ENCODE data around the gene C2orf49.

C2orf49 gene

DNA sequence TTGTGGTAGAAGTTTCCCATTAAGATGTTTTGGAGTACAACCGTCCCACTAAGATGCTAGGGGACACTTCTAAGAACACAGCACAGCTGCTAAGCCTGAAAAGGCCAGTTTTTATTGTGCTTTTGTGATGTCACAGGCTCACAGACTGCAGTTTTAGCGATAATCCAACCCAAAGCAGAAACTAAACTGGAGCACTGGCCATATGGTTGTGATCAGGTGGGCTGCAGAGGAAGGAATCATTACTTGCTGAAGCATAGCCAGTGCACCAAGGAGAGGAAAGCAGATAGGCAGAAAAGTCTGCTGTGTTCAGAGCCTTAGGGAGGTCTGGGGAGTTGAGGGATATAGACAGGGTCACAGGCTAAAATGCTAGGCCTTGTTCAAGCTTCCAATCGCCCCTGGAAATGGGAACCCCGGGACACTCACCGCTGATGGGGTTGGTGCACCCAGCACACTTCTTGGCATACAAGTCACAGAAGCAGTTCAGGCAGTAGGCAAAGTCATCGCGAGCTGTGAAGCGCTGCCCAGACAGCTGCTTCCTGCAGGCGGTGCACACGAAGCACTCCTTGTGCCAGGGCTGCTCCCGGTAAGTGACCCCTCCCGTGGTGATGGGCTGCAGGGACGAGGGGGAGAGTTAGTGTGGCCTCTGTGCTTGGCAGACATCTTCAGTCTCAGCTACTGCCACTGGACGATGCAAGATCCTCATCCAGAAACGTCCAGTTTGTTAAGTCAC, 25.7 kb downstream of the C2orf49 start:
- DNase-seq (ENCODE audit: low spot score) = no peak

DNA sequence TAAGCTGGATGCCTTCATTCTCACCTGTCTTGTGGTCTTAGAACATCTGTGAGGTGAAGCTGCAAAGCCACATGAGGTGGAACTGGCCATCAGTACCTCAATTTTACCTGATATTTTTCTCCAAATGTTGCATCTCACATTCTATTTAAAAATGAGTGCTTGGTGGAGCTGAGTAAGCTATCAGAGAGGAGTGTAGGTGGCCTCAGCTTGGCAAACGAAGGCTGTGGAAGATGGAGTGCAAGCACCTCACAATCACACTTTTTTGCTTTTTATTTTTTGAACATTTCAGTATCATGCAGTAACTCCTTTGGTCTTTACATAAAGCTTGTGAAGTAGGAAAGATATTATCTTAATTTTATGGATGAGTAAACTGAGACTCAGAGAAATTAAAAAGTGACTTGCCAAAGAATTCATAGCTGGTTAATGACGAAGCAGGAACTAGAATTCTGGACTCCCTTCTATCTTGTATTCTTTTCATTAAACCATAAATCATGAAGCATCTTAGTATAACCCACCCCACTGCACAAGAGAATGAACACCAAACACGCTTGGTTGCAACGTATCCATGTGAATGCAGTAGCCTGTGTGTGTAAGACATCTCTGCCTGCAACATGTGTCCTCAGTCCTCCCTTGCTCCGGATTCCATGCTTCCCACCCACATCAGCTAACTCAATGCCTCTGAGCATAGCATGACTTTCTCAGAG, 27.2 kb downstream of the C2orf49 start:
- no peak for DNase-seq (ENCODE audit: low spot score)

DNA sequence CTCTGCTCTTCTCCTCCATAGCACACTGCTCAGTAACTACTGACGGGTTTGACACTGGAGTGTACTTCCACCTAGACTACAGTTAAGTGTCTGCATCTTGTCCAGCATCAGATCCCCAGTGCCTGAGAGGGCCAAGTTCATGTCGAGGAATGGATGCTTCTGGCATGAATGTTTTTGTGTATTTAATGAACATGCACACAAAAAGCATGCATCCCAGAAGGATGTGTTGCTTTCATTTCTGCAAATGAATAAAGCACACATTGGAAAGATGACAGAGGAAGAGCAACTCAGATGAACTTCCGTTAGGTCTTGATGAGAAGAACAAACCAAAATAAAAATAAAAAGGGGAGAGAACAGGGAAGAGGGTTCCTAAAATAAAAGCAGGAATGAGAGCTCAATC, 27.9 kb downstream of the C2orf49 start:
- DNase-seq (ENCODE audit: low spot score) = no peak

DNA sequence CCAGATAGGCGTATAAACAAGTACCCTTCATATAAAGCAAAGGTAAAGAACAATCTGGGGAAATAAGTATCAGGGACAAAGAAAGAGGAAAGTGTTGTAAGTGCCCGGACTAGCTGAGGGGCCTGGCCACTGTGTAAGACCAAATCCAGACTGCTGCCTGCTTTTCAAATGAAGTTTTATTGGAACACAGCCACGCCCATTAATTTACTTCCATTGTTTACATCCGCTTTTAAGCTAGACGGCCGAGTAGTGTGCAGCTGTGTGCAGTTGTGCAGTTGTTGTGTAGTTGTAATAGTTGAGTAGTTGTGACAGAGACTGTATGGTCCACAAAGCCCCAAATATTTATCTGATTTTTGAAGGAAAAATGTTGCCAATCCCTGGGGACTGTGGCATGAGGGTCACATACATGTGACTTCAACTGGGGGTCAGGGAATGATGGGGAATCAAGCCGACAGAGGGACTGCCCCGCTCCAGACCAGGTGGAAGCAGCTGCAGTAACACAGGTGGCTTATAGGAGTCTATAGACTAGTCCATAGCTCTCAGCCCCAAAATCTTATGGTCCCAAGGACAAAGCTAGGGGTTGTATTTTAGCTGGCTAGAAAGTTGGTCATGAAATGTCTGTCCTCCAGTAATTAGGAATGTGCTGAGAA, 31.5 kb downstream of the C2orf49 start:
- DNase-seq (ENCODE audit: low spot score) = no peak

DNA sequence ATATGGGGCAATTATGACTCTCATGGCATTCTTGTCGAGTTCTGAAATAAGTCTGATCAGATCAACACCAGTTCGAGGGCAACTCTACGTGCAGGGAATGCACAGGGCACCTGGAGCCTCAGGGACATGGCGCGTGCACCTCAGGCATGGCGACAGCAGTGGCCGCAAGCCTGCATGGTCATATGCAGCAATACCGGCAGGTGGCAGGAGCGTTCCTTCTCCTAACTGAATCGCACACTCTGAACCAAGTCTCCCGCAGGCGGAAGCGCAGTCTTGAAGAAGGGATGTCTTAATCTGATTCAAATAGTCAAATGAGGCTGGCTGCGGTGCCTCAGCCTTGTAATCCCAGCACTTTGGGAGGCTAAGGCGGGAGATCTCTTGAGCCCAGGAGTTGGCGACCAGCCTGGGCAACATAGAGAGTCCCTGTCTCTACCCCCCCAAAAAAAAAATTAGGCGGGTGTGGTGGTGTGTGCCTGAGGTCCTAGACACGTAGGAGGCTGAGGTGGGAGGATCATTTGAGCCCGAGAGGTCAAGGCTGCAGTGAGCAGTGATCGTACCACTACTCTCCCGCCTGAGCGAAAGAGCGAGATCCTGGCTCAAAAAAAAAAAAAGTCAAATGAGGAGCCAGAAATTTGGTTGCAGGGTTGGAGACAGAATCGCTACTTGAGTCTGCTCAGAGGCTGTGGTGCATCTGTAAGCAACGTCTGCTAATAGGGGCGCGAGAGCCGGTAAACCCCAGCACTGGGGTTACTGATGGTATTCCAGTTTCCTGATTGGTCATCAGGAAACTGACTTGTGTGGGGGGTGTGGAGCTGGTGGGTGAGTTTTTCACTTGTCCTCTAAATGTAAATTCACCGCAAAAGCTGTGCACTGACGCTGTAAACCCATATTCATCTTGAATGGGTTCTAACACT, 32.7 kb downstream of the C2orf49 start:
- peak; percentile 94 for DNase-seq (ENCODE audit: low spot score)

DNA sequence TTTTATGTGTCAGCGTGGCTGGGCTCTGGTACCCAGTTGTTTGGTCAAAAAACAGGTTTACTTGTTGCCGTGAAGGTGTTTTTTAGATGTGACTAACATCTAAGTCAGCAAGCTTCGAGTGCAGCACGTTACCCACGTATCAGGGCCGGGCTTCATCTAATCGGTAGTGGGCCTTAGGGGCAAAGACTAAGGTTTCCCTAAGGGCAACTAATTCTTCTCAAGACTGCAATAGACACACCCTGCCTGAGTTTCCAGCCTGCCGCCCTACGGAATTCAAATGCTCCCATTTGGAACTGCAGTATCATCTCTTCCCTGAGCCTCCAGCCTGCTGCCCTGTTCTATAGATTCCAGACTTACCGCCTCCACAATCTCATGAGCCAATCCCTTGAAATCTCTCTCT, 33.8 kb downstream of the C2orf49 start:
- no peak for DNase-seq (ENCODE audit: low spot score)

DNA sequence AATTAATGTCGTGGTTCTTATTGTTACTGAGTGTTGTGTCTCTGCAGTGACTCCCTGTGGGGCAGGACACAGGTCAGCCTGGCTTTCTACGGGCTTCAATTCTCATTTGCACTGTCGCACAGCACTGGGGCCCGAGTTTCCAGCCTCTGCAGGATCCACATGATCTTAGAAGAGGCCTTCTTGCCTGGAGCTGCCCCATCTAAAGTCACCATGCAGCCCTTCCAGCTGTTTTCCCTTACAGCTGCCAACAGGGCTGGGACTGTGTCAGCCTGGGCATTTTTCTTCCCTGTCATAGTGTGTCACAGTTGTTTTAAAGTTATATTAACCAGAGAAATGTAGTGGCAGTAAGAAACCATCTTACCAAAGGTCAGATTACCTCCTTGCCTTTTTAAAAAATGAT, 34.5 kb downstream of the C2orf49 start:
- DNase-seq (ENCODE audit: low spot score) = no peak

DNA sequence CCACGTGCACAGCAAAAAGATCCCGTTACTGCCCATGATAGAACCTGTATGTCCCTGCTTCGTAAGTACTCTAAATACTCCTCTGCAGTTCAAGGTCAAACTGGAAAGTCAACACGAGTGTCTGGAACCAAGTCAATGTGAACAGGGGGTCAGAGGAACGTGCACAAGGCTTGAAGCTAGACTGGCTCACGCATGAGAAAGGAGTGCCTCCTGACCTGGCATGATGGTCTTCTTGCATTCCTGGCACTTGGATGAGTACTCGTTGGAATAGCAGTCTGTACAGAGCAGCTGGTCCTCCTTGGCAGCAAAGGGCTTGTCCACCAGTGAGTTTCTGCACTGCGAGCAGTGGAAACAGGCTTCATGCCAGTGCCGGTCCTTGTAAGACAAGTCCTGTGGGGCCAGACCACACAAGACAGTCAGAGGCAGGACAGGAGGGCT, 36.0 kb downstream of the C2orf49 start:
- DNase-seq (ENCODE audit: low spot score) = peak; percentile 93

DNA sequence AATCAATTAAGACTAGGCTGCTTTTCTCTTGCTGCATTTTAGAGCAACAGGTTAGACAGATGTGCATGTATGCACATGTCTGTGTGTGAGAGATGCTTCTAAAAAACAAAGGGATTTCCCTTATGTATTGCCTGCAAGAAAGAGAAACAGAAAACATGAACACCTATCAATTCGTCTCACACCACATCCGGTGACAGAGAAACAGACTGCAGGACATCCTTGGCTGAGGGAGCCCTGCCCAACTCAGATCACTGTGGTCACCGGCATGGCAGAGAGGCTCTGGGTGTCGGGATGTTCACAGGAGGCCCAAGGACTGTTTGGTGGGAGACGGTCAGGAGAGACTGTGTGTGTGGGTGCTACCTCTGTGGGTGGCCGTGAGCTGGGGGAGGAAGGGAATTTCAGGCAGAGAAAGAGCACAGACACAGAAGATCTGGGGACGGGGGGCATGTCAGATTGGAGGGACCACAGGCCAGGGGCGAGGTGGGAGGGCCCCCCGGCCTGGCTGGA, 36.6 kb downstream of the C2orf49 start:
- DNase-seq (ENCODE audit: low spot score) = no peak

DNA sequence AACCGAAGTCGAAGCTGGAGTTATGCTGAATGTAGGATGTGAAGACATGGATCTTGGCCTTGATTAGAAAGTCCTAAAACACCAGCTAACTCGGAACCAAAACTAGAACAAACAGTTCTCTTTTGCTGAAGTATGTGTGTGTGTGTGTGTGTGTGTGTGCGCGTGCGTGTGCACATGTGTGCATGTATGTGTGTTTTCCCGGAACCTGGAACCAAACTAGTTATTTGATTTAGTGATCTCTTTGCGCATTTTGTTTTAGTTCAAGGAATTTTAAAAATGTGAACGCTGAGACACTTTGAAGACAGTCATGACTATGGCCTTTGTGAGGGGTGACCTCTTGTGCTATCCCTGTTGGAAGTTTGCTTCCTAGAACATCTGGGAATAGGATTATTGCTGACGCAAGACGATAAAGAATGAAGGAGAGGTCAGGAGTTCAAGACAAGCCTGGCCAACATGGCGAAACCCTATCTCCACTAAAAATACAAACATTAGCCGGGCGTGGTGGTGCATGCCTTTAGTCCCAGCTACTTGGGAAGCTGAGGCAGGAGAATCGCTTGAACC, 37.7 kb downstream of the C2orf49 start:
- DNase-seq (ENCODE audit: low spot score) = no peak

DNA sequence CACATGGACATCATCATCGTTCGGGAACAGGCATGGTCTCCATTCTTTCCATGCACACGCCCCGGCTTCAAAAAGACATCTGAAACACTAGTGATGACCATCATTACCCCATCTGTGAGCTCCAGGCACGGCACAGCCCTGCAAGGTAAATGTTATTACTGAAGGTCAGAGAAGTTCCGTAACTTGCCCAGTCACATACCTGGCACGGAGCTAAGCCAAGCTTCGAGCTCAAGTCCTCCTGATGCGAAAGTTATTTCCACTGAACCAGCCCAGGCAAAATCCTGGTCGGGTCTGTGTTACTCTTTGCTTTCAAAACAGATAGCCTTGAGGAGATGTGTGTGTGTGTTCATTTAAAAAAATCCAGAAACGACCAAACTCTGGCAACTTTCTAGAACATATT, 38.7 kb downstream of the C2orf49 start:
- no peak for DNase-seq (ENCODE audit: low spot score)

DNA sequence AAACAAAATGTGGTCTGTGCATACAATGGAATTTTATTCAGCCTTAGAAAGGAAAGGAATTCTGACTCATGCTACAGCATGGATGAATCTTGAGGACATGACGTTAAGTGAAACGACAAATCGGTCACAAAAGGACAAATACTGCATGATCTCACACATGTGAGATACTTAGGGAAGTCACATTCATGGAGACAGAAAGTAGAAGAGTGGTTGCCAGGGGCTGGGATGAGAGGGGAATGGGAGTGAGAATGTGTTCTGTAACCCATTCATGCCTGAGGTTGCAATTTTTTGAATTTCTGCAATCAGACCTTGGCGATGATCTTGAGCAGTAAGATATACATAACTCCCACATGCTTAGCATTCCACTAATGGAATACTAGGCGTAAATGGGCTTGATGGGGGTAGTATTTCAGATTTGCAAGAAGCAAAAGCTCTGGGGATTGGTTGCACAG, 39.5 kb downstream of the C2orf49 start:
- no peak for DNase-seq (ENCODE audit: low spot score)

DNA sequence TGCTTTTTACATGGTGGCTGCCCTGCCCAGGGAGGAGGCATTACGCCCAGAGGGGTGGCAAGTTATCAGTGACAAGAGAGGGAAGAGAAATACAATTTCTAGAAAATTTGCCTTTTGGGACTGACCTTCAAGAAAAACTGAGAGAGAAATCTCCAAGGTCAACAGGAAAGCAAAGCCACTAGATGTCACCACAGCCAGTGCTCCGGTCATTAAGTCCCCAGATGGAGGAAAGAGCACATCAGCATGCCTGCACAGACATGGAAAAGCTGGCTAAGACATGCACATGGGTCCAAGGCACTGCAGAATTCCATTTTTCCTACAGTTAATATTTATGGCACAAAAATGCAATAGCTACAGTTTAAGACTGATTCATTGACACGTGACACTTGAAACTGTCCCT, 40.5 kb downstream of the C2orf49 start:
- peak; percentile 30 for DNase-seq (ENCODE audit: low spot score)

DNA sequence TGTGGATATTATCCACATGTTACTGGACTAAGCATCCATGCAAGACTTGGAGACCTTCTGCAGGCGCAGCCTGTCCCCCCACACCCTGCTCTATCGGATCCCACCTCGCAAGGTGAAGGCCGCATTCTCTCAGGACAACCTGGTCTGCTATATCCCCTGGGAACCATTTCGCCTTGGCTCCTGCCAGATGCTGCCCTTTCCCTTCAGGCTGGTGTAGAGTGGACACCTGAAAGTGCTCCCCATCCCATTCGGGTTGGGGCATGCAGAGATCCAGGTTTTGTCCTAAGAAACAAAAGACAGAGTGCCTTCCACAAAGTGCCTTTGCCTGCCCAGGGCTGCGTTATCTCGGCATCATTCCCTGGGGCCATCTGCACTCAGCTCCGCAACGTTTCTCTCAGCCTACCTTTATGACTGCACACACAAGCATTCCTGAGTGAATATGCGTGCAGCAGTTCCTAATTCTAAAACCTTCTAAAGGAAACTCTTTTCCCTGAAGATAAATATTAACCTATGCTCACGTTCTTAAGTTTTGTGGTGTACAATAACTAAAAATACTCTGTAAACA, 41.0 kb downstream of the C2orf49 start:
- DNase-seq (ENCODE audit: low spot score) = no peak

DNA sequence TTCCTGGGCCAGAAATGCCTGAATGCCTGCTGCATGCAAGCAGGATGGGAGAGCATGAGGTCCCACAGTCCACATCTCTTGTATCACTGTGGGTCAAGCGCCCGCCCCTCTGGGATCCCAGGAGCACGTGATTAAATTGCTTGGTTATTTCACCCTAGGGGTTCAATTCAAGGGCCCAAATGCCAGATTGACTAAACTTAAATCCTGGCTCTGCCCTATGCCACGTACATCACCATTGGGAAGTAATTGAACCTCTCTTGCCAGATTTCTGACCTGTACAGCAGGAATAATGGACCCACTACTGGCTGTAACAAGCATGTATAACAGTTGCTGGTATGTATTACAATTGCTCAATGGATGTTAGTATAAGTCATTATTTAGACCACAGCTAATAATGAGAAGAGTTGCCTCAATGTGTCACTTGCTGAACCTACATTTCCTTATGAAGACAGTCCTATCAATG, 41.6 kb downstream of the C2orf49 start:
- DNase-seq (ENCODE audit: low spot score) = no peak

DNA sequence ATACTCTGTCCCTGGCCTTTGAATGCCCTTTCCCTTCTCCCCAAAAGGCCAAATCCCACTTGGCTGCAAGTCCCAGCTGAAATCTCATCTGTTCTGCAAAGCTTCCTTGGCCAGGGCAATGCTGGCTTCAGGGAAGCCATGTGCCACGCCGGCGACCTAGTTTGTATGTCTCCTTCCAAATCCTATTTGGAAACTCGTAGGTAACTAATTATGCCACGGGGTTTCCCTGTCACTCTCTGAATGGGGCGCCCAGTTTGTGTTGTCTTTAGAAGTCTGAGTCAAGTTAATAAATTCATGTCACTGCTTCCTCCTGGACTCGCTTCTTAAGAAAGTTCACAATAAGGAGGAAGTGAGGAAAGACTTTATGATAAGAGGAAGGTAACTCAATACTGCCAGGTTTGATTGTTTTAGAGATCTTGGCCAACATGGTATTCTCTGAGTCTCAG, 42.4 kb downstream of the C2orf49 start:
- DNase-seq (ENCODE audit: low spot score) = no peak

DNA sequence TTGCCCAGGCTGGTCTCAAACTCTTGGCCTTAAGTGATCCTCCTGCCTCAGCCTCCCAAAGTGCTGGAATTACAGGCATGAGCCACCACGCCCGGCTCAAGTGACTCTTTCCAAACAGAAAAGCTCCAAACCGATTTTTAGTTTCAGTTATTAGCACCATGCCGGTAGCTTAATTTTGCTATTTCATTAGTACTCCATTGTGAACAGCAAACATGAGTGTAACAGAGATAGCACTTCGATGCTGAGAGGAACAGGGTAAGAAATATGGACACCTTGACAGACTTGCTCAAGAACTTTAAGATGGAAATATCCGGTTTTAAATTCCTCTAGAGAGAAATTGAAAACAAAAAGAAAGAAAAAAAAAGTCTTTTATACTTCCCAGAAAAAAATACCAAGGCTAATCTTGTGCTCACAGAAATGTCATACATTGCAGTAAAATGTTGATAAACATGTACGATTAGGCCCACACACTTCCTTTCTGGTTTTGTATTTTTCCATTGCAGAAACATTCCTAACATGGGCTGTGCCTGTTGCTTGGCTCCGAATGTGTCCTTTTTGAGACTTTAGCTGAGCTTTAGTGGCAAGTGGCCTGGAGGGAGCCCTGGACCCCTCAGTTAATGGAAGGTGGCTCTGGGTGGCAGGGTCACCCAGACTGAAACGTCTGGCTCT, 43.2 kb downstream of the C2orf49 start:
- DNase-seq (ENCODE audit: low spot score) = no peak

DNA sequence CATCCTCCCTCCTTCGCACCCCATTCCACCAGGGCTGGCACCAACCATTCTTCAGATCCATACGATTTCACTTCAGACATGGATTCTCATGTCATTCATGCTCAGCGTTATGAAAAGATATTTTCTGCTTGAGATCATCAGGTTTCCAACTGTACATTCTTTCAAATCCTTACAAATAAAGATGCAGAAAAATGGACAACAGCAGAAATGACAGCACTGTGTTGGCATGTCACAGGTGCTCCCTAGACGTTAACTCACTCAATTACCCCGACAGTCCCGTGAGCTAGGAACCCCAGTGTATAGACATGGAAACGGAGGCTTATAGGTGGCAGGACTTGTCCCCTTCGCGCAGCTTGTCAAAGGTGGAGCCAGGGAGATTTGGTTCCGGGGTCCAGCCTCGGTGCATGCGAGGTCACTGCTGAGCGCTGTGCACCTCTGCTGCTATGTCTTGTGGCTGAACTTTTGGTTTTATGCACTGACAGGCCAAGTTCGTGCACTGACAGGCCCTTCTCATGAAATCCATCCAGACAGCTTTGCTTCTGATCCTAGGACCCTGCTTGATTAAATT, 43.8 kb downstream of the C2orf49 start:
- DNase-seq (ENCODE audit: low spot score) = no peak

DNA sequence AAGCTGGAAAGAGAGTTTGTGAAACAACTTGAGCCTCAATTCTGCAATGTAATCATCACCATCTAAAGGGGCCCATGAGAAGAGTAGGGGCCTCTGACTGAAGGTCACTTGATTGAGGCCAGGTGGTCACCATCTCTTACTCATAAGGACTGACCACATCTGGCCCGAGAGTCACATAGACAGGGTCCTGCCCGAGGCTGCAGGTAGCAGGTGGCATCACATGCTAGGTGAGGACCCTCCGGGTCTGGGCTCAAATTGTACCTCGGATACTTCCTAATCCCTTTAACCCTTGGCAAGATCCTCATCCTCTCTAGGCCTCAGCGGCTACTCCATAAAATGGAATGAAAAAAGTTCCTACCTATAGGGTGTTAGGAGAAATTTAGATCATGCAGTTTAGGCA, 44.8 kb downstream of the C2orf49 start:
- DNase-seq (ENCODE audit: low spot score) = no peak
